ENCODE data around the gene LIMK2.

The LIMK2 gene

DNA sequence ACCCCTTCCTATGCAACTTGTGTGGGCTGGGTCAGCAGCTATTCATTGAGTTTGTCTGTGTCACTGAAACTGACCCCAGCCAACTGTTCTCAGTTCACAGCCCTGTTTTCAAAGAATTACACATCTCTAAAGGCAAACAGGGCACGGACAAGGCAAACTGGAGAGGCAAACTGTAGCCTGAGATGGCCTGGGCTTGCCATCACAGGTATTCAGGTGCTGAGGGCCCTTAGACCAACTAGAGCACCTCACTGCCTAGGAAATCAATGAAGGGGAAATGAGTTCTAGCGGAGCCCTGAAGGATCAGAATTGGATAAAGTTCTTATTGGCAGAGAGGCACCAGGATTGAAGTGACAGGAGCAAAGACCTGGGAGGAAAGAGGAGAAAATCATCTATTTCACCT, 56.2 kb downstream of the LIMK2 start:
- in situ Hi-C loops (cut with MboI; ENCODE audit: low sequenced_read_pairs) = no loop called here

DNA sequence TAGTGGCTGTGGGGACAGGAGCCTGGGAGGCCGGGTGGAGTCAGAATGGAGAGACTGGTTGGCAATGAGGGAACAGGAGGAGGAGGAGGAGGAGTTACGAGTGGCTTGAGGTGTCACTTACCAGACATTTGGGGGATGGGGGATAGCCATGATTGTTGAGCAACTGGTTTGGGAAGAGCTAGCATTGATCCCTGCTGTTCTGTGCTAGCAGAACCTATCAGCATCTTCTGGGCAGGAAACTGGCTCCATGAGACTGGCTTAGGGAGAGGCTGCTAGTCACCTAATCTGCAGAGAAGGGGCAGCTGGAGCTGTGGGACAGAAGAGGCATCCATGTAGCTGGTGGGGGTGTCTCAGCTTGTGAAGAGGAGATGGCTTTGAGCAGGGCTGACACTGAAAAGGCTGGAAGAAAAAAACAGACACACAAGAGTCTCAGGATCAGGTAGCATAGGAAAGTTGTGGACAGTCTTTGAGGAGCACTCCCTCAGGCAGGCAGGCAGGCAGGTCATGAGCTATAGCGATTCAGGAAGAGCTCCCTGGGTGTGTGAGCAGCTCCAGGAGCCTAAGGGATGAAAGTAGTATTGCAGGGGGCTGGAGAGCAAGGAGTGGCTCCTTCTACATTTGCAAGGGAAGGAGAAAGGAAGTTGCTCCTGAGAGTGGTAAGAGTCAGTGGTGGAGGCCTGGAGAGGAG, 57.9 kb downstream of the LIMK2 start:
- in situ Hi-C loops (cut with MboI; ENCODE audit: low sequenced_read_pairs) = no loop called here

DNA sequence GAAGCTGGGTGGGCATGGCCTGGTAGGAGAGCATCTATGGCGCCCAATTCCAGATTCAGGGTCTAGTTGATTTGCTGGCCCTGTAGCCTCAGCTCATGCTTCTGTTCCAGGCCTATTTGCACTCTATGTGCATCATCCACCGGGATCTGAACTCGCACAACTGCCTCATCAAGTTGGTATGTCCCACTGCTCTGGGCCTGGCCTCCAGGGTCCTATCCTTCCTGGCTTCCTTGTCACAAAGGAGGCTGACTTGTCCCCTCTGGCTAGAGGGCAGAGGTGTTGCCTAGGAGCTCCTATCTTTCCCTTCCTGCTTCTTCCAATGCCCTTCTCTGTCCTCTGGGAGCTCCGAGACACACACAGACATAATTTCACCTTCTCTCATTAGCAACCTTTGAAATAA, 58.9 kb downstream of the LIMK2 start:
- in situ Hi-C loops (cut with MboI; ENCODE audit: low sequenced_read_pairs) = no loop called here

DNA sequence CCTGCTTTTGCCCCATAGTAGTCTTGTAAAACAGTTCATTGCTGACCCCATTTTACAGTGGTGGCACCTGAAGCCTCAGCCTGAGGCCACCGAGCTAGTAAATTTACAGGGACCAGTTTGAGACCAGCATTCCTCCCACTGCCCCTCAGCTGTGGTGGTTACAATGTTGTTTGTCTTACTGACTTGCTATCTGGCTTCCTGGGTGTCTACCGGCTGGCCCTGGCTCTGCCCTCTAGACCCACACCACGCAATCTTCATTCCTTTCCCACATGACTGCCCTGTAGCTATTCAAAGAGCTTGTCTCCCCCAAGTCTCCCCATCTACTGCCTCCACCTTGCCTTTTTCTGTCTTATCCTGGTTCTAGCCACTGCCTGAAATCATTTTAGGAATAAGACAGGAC, 59.4 kb downstream of the LIMK2 start:
- in situ Hi-C loops (cut with MboI; ENCODE audit: low sequenced_read_pairs) = no loop called here

DNA sequence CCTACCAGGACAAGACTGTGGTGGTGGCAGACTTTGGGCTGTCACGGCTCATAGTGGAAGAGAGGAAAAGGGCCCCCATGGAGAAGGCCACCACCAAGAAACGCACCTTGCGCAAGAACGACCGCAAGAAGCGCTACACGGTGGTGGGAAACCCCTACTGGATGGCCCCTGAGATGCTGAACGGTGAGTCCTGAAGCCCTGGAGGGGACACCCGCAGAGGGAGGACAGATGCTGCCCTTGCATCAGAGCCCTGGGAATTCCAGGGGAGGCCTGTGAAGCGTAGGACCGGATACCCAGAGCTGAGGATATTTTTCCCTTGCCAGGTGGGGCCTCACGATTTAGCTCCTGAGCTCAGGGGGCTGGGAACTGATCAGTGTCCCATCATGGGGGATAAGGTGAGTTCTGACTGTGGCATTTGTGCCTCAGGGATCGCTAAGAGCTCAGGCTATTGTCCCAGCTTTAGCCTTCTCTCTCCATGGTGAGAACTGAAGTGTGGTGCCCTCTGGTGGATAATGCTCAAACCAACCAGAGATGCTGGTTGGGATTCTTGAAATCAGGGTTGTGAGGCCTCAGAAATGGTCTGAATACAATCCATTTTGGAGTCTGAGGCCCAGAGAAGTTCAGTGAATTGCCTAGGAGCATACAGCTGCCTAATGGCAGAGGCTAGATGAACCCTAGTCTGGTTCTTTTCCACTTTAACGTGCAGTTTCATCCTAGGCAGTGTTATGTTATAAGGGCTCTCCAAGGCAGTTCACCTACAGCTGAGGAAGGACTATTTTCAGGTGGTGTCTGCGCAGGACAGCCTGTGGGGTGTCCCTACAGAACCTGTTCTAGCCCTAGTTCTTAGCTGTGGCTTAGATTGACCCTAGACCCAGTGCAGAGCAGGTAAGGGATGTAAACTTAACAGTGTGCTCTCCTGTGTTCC, 60.7 kb downstream of the LIMK2 start:
- in situ Hi-C loops (cut with MboI; ENCODE audit: low sequenced_read_pairs) = no loop called here

DNA sequence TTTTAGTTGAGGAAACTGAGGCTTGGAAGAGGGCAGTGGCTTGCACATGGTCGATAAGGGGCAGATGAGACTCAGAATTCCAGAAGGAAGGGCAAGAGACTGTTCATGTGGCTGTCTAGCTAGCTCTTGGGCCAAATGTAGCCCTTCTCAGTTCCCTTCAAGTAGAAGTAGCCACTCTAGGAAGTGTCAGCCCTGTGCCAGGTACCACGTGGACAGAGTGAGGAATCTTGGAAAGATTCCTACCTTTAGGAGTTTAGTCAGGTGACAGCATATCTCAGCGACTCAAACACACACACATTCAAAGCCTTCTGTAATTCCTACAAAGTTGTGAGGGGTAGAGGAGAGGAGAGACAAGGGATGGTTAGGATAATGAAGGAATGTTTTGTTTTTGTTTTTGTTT, 61.9 kb downstream of the LIMK2 start:
- in situ Hi-C loops (cut with MboI; ENCODE audit: low sequenced_read_pairs) = no loop called here

DNA sequence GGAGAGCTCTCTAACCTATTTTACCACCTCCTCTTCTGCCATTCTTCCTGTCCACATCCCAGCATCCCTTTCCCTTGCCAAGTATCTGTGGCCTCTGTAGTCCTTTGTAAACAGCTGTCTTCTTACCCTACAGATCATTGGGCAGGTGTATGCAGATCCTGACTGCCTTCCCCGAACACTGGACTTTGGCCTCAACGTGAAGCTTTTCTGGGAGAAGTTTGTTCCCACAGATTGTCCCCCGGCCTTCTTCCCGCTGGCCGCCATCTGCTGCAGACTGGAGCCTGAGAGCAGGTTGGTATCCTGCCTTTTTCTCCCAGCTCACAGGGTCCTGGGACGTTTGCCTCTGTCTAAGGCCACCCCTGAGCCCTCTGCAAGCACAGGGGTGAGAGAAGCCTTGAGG, 62.9 kb downstream of the LIMK2 start:
- in situ Hi-C loops (cut with MboI; ENCODE audit: low sequenced_read_pairs) = no loop called here

DNA sequence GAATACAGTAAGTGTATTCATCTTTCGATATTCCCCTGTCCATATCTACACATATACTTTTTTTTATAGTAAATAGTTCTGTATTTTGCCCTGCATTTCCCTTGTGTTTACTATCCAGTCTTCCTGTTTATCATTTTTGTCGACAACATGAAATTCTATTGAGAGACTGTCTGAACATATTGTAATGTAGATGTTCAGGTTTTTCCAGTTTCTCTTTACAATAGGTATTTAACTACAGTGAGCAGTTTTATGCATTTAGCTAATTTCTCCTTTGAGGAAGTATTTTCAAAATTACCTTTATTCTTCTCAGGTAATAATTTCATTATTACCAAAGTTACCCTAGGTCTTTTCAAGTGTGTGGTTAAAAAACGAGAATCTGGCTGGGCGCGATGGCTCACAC, 63.5 kb downstream of the LIMK2 start:
- in situ Hi-C loops (cut with MboI; ENCODE audit: low sequenced_read_pairs) = no loop called here

DNA sequence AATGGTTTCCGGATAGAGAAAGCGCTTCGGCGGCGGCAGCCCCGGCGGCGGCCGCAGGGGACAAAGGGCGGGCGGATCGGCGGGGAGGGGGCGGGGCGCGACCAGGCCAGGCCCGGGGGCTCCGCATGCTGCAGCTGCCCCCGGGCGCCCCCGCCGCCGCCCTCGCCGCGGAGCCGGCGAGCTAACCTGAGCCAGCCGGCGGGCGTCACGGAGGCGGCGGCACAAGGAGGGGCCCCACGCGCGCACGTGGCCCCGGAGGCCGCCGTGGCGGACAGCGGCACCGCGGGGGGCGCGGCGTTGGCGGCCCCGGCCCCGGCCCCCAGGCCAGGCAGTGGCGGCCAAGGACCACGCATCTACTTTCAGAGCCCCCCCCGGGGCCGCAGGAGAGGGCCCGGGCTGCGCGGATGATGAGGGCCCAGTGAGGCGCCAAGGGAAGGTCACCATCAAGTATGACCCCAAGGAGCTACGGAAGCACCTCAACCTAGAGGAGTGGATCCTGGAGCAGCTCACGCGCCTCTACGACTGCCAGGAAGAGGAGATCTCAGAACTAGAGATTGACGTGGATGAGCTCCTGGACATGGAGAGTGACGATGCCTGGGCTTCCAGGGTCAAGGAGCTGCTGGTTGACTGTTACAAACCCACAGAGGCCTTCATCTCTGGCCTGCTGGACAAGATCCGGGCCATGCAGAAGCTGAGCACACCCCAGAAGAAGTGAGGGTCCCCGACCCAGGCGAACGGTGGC, 64.5 kb downstream of the LIMK2 start:
- in situ Hi-C loops (cut with MboI; ENCODE audit: low sequenced_read_pairs) = no loop called here

DNA sequence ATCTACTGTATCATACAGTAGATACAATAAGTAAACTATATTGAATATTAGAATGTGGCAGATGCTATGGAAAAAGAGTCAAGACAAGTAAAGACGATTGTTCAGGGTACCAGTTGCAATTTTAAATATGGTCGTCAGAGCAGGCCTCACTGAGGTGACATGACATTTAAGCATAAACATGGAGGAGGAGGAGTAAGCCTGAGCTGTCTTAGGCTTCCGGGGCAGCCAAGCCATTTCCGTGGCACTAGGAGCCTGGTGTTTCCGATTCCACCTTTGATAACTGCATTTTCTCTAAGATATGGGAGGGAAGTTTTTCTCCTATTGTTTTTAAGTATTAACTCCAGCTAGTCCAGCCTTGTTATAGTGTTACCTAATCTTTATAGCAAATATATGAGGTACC, 65.6 kb downstream of the LIMK2 start:
- in situ Hi-C loops (cut with MboI; ENCODE audit: low sequenced_read_pairs) = no loop called here

DNA sequence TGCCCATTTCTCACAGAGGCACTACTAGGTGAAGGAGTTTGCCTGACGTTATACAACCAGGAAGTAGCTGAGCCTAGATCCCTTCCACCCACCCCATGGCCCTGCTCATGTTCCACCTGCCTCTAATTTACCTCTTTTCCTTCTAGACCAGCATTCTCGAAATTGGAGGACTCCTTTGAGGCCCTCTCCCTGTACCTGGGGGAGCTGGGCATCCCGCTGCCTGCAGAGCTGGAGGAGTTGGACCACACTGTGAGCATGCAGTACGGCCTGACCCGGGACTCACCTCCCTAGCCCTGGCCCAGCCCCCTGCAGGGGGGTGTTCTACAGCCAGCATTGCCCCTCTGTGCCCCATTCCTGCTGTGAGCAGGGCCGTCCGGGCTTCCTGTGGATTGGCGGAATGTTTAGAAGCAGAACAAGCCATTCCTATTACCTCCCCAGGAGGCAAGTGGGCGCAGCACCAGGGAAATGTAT, 66.1 kb downstream of the LIMK2 start:
- in situ Hi-C loops (cut with MboI; ENCODE audit: low sequenced_read_pairs) = no loop called here

DNA sequence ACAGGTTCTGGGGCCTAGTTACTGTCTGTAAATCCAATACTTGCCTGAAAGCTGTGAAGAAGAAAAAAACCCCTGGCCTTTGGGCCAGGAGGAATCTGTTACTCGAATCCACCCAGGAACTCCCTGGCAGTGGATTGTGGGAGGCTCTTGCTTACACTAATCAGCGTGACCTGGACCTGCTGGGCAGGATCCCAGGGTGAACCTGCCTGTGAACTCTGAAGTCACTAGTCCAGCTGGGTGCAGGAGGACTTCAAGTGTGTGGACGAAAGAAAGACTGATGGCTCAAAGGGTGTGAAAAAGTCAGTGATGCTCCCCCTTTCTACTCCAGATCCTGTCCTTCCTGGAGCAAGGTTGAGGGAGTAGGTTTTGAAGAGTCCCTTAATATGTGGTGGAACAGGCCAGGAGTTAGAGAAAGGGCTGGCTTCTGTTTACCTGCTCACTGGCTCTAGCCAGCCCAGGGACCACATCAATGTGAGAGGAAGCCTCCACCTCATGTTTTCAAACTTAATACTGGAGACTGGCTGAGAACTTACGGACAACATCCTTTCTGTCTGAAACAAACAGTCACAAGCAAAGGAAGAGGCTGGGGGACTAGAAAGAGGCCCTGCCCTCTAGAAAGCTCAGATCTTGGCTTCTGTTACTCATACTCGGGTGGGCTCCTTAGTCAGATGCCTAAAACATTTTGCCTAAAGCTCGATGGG, 66.7 kb downstream of the LIMK2 start:
- in situ Hi-C loops (cut with MboI; ENCODE audit: low sequenced_read_pairs) = no loop called here

DNA sequence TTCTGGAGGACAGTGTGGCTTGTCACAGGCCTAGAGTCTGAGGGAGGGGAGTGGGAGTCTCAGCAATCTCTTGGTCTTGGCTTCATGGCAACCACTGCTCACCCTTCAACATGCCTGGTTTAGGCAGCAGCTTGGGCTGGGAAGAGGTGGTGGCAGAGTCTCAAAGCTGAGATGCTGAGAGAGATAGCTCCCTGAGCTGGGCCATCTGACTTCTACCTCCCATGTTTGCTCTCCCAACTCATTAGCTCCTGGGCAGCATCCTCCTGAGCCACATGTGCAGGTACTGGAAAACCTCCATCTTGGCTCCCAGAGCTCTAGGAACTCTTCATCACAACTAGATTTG, 67.2 kb downstream of the LIMK2 start:
- in situ Hi-C loops (cut with MboI; ENCODE audit: low sequenced_read_pairs) = no loop called here

DNA sequence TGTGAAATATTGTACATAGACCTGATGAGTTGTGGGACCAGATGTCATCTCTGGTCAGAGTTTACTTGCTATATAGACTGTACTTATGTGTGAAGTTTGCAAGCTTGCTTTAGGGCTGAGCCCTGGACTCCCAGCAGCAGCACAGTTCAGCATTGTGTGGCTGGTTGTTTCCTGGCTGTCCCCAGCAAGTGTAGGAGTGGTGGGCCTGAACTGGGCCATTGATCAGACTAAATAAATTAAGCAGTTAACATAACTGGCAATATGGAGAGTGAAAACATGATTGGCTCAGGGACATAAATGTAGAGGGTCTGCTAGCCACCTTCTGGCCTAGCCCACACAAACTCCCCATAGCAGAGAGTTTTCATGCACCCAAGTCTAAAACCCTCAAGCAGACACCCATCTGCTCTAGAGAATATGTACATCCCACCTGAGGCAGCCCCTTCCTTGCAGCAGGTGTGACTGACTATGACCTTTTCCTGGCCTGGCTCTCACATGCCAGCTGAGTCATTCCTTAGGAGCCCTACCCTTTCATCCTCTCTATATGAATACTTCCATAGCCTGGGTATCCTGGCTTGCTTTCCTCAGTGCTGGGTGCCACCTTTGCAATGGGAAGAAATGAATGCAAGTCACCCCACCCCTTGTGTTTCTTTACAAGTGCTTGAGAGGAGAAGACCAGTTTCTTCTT, 67.9 kb downstream of the LIMK2 start:
- in situ Hi-C loops (cut with MboI; ENCODE audit: low sequenced_read_pairs) = no loop called here

DNA sequence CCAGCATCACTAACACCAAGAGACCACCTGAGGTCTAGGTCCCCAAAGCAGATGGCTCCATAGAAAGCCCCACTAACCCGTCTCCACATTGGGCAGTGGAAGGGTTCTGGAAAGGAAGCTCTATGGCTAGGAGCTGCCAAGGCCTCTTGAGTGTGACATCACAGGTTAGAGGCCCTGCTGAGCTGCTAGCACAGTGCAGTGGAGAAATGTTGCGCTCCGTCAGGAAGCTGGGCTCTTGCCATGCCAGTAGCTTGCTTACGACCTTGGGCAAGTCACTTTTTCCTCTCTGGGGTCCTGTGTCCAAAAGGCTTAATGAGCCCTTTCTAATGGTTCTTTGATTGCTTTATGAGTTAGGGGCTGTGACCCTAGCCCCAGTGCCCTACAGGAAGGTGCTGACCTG, 69.6 kb downstream of the LIMK2 start:
- in situ Hi-C loops (cut with MboI; ENCODE audit: low sequenced_read_pairs) = no loop called here

DNA sequence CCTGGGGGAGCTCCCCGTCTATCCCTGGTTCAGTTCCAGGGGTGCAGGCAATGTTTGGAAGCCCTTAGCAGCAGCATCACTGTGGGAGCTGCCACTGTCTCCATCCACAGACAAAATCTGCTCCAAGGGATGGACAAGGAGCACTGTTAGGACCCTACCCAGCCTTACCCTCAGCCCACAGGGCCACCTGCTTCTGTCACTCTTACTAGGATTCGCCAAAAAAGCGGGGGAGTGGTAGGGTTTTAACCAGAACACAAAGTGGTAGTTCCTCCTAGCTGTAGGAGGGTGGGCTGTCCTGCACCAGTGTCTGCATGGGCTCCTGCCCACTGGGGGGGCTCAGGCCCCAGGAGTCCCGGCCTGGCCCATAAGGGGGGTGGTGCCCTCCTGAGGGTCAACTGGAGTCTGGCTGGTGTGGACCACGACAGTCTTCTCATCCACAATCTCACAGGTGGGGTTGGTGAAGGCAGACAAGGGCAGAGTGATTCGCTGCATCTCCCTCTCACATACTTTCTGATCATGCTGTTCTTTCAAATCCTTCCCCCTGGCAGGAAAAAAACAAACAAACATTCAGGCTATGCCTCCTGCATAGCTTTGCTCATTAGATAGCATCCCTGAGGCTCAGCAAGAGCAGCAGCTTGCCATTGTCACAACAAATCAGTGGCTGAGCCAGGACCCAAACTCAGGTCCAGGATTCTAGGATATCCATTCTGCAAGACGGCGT, 70.8 kb downstream of the LIMK2 start:
- in situ Hi-C loops (cut with MboI; ENCODE audit: low sequenced_read_pairs) = no loop called here

DNA sequence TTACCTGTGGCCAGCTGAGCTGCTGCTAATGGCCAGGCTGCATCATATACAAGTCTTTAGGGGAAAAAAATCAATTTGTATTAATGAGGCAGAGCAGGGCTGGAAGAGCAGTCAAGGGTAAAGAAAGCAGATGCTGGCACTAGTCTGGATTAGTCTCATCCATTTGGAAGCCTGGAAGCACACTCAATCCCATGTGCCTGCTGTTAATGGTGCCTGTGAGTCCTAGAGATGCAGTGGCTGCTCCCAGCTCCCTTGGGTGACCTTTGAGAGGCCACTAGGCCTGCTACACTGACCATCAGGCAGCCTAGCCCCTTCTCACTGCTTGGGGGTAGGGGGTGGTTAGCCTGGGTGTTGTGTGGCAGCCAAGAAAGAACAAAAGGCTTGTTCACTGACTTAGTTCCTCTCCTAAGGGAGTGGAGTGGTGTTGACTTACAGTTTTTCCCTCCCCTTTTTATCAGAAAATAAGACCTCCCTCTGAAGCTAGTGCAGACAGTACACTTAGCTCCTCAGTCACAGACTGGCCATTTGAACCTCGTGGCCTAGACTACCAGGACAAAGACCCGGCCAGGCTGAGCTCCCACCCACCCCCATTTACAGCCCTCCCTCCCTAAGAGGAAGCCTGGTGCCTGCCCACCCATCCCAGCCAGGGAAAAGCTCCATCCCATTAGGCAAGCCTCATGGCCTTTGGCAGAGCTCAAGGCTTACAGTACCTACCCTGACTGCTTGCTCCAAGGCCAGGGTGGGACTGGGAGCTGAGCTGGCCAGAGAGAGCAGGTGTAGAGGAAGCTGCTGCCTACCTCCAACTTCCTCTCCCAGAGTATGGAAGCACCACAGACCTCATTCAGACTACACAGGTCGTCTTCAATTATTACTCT, 72.4 kb downstream of the LIMK2 start:
- in situ Hi-C loops (cut with MboI; ENCODE audit: low sequenced_read_pairs) = no loop called here

DNA sequence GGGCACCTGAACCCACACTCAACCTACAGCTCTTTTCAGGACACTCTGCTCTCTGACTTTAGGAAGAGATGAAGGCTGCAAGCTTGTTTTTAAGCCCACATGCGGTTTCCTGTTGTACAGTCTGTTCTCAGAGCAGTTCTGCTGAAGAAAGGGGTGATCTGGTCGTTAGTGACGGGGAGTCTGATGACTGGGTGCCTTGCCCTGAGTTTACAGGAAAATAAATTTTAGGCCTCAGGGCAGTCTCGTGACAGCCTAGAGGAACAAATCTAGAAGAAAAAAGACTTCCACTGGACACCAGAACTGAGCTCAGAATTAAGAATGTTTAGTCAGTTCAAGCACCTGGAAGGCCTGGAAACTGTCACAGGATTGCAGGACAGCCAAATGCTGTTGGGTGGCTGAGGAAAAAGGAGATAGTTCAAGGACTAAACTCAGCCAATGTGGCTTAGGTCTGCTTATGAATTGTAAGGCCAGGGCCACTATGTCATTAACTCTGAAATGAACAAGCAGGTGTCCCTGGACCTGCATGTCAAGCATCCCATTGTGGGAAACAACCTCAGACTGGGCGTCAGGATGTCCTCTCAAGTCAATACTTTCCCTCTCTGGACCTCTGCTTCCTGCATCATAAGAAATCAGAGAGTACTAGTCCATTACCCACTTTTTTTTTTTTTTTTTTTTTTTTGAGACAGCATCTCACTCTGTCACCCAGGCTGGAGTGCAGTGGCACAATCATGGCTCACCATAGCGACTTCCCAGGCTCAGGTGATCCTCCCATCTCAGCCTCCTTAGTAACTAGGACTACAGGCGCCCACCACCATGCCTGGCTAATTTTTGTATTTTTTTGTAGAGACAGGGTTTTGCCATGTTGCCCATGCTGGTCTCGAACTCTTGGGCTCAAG, 74.5 kb downstream of the LIMK2 start:
- in situ Hi-C loops (cut with MboI; ENCODE audit: low sequenced_read_pairs) = no loop called here
